Natural killer cell (primary cell): ENCODE results near the gene P2RY6. TPM values are rescaled to one million over a fixed set of nuclear protein-coding genes. Genes with fewer than 3 reads are reported as not detected.

ENCODE experiments used
- ATAC-seq, 3 donors: fragments of 150-1000 bp in 2 of 3; fragments of 200-7000 bp in 1 of 3; cut with Tn5 transposase; 1 replicate in 1 of 3; 2 replicates in 2 of 3; pipeline ENCODE4 v1.10.0; 2021; ENCODE audit warnings: mild to moderate bottlenecking in 2 of 3, moderate library complexity in 2 of 3
- DNase-seq, 2 donors: peaks; one replicate each; pipeline versions ENCODE4 v3.0.0 to v3.0.0-alpha.2; 2013 to 2021; ENCODE audit warnings: mixed read lengths in 1 of 2
- H3K27ac ChIP-seq: one replicate; pipeline ENCODE4 v1.5.1; 2013; ENCODE audit warnings: mild to moderate bottlenecking, low read length
- H3K27me3 ChIP-seq: one replicate; pipeline ENCODE4 v1.6.1; 2013; ENCODE audit warnings: low read length; ENCODE audit not compliant: control insufficient read depth, insufficient read depth
- H3K36me3 ChIP-seq: one replicate; pipeline ENCODE4 v1.6.1; 2013; ENCODE audit warnings: low read length; ENCODE audit not compliant: control insufficient read depth, insufficient read depth
- H3K4me1 ChIP-seq: one replicate; pipeline ENCODE4 v1.6.1; 2013; ENCODE audit warnings: low read length; ENCODE audit not compliant: control insufficient read depth, insufficient read depth
- H3K4me3 ChIP-seq: one replicate; pipeline ENCODE4 v1.5.1; 2013; ENCODE audit warnings: low read length
- H3K9me3 ChIP-seq: one replicate; pipeline ENCODE4 v1.6.1; 2013; ENCODE audit warnings: low read length; ENCODE audit not compliant: control insufficient read depth, insufficient read depth
- H3K27ac Mint-ChIP-seq, 2 donors: one replicate each; pipeline ENCODE4 v1.8.0; 2022; ENCODE audit warnings: mild to moderate bottlenecking in 2 of 2, mixed read lengths in 2 of 2, moderate library complexity in 1 of 2
- H3K27me3 Mint-ChIP-seq, 2 donors: one replicate each; pipeline ENCODE4 v1.8.0; 2022; ENCODE audit warnings: low read depth in 2 of 2, mixed read lengths in 2 of 2
- H3K36me3 Mint-ChIP-seq: one replicate; pipeline ENCODE4 v1.8.0; 2022; ENCODE audit warnings: mixed read lengths
- H3K4me1 Mint-ChIP-seq, 2 donors: one replicate each; pipeline ENCODE4 v1.8.0; 2022; ENCODE audit warnings: mixed read lengths in 2 of 2
- H3K4me3 Mint-ChIP-seq: one replicate; pipeline ENCODE4 v1.8.0; 2022; ENCODE audit warnings: mild to moderate bottlenecking, moderate library complexity, mixed read lengths
- H3K9me3 Mint-ChIP-seq, 2 donors: one replicate each; pipeline ENCODE4 v1.8.0; 2022; ENCODE audit warnings: mixed read lengths in 2 of 2
- CTCF ChIP-seq: fragments of 200-600 bp; IDR thresholded peaks from one replicate; pipeline ENCODE4 v1.8.0; 2022; ENCODE audit warnings: antibody characterized with exemption
- WGBS: methylation state at CpG from one replicate; pipeline ENCODE4 v1.1.7; 2013; ENCODE audit warnings: missing lambda C conversion rate; ENCODE audit not compliant: insufficient coverage; 5-methylcytosine and 5-hydroxymethylcytosine counted together
- intact Hi-C: fragments of 100-400 bp; cut with micrococcal nuclease; formaldehyde crosslinking; loops from one replicate; pipeline ENCODE4 v1.14.2; 2022
- total RNA-seq, 4 donors: library from RNA; stranded (reverse); fragments of 120-200 nt in 1 of 4; gene quantifications; one replicate each; pipeline versions ENCODE4 v1.2.3 to v1.2.4, GENCODE V29; 2013 to 2022

Gene P2RY6
- total RNA-seq, 3 donors from 2014 or later (not counting 1 experiment from before 2014, with no cell fraction given): 0.24 to 0.40 TPM; not detected in 1

GRCh38 chr11:73333640-73334383 is 61.7 kb downstream of the P2RY6 start:
- Mint-ChIP-seq H3K27me3 (peaks cover 0 to 3% of the 10 kb centered on the region in 2 donors), H3K27ac (no peak overlapping the region), H3K36me3 (no peaks in the 10 kb centered on the region), H3K4me3 (no peak overlapping the region), H3K9me3 (no peaks in the 10 kb centered on the region), H3K4me1 (no peaks in the 10 kb centered on the region)
- Histone ChIP-seq H3K4me3 (no peak overlapping the region), H3K36me3 (no peaks in the 10 kb centered on the region), H3K27me3 (no peaks in the 10 kb centered on the region), H3K4me1 (no peaks in the 10 kb centered on the region), H3K27ac (no peak overlapping the region), H3K9me3 (no peaks in the 10 kb centered on the region)
- DNase-seq: no peak
- no peak for ATAC-seq
- no peak for TF ChIP-seq CTCF
- intact Hi-C loops: loop anchor here (2.0 kb wide), 1 partner anchor 143 kb away; no protein-coding TSS in a partner anchor
- WGBS: 92% methylated on average over 4 of the region's 4 CpGs

GRCh38 chr11:73334384-73335203 is 62.5 kb downstream of the P2RY6 start:
- H3K27me3 Mint-ChIP-seq: peaks cover 0 to 3% of the 10 kb centered on the region in 2 donors
- Histone ChIP-seq H3K27ac (no peak overlapping the region), H3K36me3 (no peaks in the 10 kb centered on the region), H3K4me1 (no peaks in the 10 kb centered on the region), H3K4me3 (no peak overlapping the region), H3K27me3 (no peaks in the 10 kb centered on the region), H3K9me3 (no peaks in the 10 kb centered on the region)
- H3K9me3 Mint-ChIP-seq: no peaks in the 10 kb centered on the region
- no peaks in the 10 kb centered on the region for H3K36me3 Mint-ChIP-seq
- no peak for TF ChIP-seq CTCF
- intact Hi-C loops: loop anchor here (1.0 to 2.0 kb wide), 3 partner anchors 27 to 144 kb away; no protein-coding TSS in a partner anchor
- ATAC-seq (no peak), DNase-seq (no peak)
- no peak overlapping the region for H3K27ac Mint-ChIP-seq
- H3K4me3 Mint-ChIP-seq: no peak overlapping the region
- 73% methylated on average over 6 of the region's 6 CpGs for WGBS
- H3K4me1 Mint-ChIP-seq: no peaks in the 10 kb centered on the region

- Mint-ChIP-seq H3K36me3 (no peaks in the 10 kb centered on the region), H3K27me3 (peaks cover 0 to 3% of the 10 kb centered on the region in 2 donors), H3K4me1 (no peaks in the 10 kb centered on the region), H3K27ac (no peak overlapping the region), H3K9me3 (no peaks in the 10 kb centered on the region), H3K4me3 (no peak overlapping the region)
- no peak overlapping the region for H3K4me3 ChIP-seq
- intact Hi-C loops: loop anchor here (1.0 to 2.0 kb wide), 3 partner anchors 28 to 145 kb away; no protein-coding TSS in a partner anchor
- H3K27me3 ChIP-seq: no peaks in the 10 kb centered on the region
- H3K4me1 ChIP-seq: no peaks in the 10 kb centered on the region
- no peaks in the 10 kb centered on the region for H3K9me3 ChIP-seq
- peak; percentile 98 for TF ChIP-seq CTCF
- H3K36me3 ChIP-seq: no peaks in the 10 kb centered on the region
- DNase-seq (peak; percentile 76 to 85), ATAC-seq (peak; percentile 79 to 96 (median 93))
- H3K27ac ChIP-seq: no peak overlapping the region
- WGBS: 30% methylated on average over 2 of the region's 4 CpGs
These were observed 63.2 kb downstream of the P2RY6 start for GRCh38 chr11:73335204-73335923.
